Fibroblast of lung (primary cell): Measurements from ENCODE around the gene HSPA8. TPM values are rescaled to one million over a fixed set of nuclear protein-coding genes. Genes with fewer than 3 reads are reported as not detected.

ENCODE experiments used
- DNase-seq, 2 donors: peaks; one replicate each; pipeline versions ENCODE4 v3.0.0 to v3.0.0-alpha.2; 2010; ENCODE audit warnings: low read depth in 2 of 2
- H2AFZ ChIP-seq: 2 replicates; pipeline ENCODE4 v1.5.1; 2012; ENCODE audit warnings: low read length, control low read depth, inconsistent platforms
- H3K27ac ChIP-seq: 2 replicates; pipeline ENCODE4 v1.5.1; 2011; ENCODE audit warnings: low read length, control low read depth; ENCODE audit not compliant: insufficient read depth
- H3K27me3 ChIP-seq: 2 replicates; pipeline ENCODE4 v1.5.1; 2011; ENCODE audit warnings: mild to moderate bottlenecking, low read length; ENCODE audit not compliant: control insufficient read depth, insufficient read depth
- H3K36me3 ChIP-seq: 2 replicates; pipeline ENCODE4 v1.5.1; 2011; ENCODE audit warnings: low read length; ENCODE audit not compliant: control insufficient read depth, insufficient read depth
- H3K4me1 ChIP-seq: 2 replicates; pipeline ENCODE4 v1.5.1; 2011; ENCODE audit warnings: low read length; ENCODE audit not compliant: control insufficient read depth, insufficient read depth; ENCODE audit errors: extremely low read depth
- H3K4me2 ChIP-seq: 2 replicates; pipeline ENCODE4 v1.5.1; 2011; ENCODE audit warnings: low read length, control low read depth; ENCODE audit not compliant: insufficient read depth; ENCODE audit errors: extremely low read depth
- H3K4me3 ChIP-seq, 4 experiments: fragments of 200-600 bp in 1 of 4; sonication (generic) in 1 of 4; replicated peaks in 1 of 4; 2 replicates each; pipeline ENCODE4 v1.5.1; 2011 to 2016; ENCODE audit warnings: low read length in 4 of 4, low read depth in 3 of 4, mild to moderate bottlenecking in 3 of 4, control low read depth in 2 of 4, inconsistent platforms in 1 of 4, mixed read lengths in 1 of 4; ENCODE audit not compliant: insufficient read depth in 1 of 4; ENCODE audit errors: control extremely low read depth in 1 of 4
- H3K79me2 ChIP-seq: 2 replicates; pipeline ENCODE4 v1.5.1; 2012; ENCODE audit warnings: mild to moderate bottlenecking, low read length, inconsistent platforms; ENCODE audit not compliant: control insufficient read depth, insufficient read depth
- H3K9ac ChIP-seq: 2 replicates; pipeline ENCODE4 v1.5.1; 2011; ENCODE audit warnings: mild to moderate bottlenecking, low read length, control low read depth; ENCODE audit not compliant: insufficient read depth
- H3K9me3 ChIP-seq: 2 replicates; pipeline ENCODE4 v1.5.1; 2012; ENCODE audit warnings: low read depth, low read length; ENCODE audit not compliant: control insufficient read depth, insufficient read depth
- H4K20me1 ChIP-seq: 2 replicates; pipeline ENCODE4 v1.5.1; 2011; ENCODE audit warnings: low read length; ENCODE audit not compliant: control insufficient read depth, insufficient read depth; ENCODE audit errors: extremely low read depth
- EZH2 ChIP-seq: IDR thresholded peaks from 2 replicates; pipeline ENCODE4 v1.5.1; 2012; ENCODE audit warnings: low read length, control low read depth, mild to moderate bottlenecking; ENCODE audit errors: missing control alignments
- polyA plus RNA-seq, 2 donors: library from polyadenylated mRNA; depleted of rRNA in 1 of 2; stranded (reverse) in 1 of 2; unstranded in 1 of 2; fragments of >200 nt; gene quantifications; 2 replicates each; pipeline ENCODE4 v1.2.1, GENCODE V29; 2011 to 2012; ENCODE audit warnings: missing spikeins in 1 of 2
- total RNA-seq: library from RNA; depleted of rRNA; stranded (reverse); fragments of >200 nt; gene quantifications from 2 replicates; pipeline ENCODE4 v1.2.1, GENCODE V29; 2014
- TF ChIP-seq, protein P1 (sequence below), 2 donors: IDR thresholded peaks in 1 of 2; conservative IDR thresholded peaks in 1 of 2; 1 replicate in 1 of 2; 2 replicates in 1 of 2; pipeline ENCODE4 v1.5.1; 2011 to 2012; ENCODE audit warnings: low read length in 2 of 2, control low read depth in 1 of 2, inconsistent platforms in 1 of 2, low read depth in 1 of 2, mild to moderate bottlenecking in 1 of 2

Gene HSPA8
- total and polyA plus RNA-seq, 2 donors (not counting 1 experiment from before 2014, with no cell fraction given) = 2,158 to 2,431 TPM

DNA sequence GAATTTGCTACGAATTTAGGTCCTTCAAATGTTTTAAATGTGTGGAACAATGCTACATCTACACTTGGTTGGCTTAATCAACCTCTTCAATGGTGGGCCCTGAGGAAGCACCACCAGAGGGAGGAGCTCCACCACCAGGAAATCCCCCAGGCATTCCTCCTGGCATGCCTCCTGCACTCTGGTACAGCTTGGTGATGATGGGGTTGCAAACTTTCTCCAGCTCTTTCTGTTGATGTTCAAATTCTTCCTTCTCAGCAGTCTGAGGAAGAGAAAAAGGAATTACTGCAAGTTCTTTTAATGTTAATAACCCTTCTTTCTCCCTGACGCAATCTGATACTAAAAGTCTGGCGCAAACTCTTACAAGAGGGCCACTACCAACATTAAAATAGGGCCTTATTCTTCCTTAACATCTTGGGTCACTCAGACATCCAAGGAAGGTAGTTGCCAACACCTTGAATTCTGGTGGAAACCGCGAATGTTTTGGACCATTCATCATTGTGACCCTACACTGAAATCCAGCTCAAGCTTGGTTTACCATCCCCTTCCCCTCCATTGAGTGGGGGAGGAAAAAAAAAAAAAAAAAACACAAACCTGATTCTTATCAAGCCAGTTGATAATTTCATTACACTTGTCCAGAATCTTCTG is 4.2 kb downstream of the HSPA8 start:
- DNase-seq = no peak
- H4K20me1 ChIP-seq = peaks cover 12% of the 10 kb centered on the region
- H3K4me1 ChIP-seq = peaks cover 13% of the 10 kb centered on the region
- H3K9me3 ChIP-seq = no peaks in the 10 kb centered on the region
- H3K4me3 ChIP-seq = peak overlapping the region in 2 of 4 experiments; percentile 98 to 99
- peaks cover 34% of the 10 kb centered on the region for H3K36me3 ChIP-seq
- TF ChIP-seq EZH2 = no peak
- TF ChIP-seq, protein P1, sequence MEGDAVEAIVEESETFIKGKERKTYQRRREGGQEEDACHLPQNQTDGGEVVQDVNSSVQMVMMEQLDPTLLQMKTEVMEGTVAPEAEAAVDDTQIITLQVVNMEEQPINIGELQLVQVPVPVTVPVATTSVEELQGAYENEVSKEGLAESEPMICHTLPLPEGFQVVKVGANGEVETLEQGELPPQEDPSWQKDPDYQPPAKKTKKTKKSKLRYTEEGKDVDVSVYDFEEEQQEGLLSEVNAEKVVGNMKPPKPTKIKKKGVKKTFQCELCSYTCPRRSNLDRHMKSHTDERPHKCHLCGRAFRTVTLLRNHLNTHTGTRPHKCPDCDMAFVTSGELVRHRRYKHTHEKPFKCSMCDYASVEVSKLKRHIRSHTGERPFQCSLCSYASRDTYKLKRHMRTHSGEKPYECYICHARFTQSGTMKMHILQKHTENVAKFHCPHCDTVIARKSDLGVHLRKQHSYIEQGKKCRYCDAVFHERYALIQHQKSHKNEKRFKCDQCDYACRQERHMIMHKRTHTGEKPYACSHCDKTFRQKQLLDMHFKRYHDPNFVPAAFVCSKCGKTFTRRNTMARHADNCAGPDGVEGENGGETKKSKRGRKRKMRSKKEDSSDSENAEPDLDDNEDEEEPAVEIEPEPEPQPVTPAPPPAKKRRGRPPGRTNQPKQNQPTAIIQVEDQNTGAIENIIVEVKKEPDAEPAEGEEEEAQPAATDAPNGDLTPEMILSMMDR (conservative IDR thresholded peaks at IDR 0.05 in 1 of 2, IDR thresholded peaks at IDR 0.05 in 1 of 2; ENCODE audit: low read depth in 1 of 2, low read length in 2 of 2) = no peak
- H3K27me3 ChIP-seq = no peaks in the 10 kb centered on the region
- no peak overlapping the region for H2AFZ ChIP-seq
- no peak overlapping the region for H3K9ac ChIP-seq
- peaks cover 48% of the 10 kb centered on the region for H3K79me2 ChIP-seq
- no peak overlapping the region for H3K27ac ChIP-seq
- H3K4me2 ChIP-seq = peak overlapping the region; percentile 93

DNA sequence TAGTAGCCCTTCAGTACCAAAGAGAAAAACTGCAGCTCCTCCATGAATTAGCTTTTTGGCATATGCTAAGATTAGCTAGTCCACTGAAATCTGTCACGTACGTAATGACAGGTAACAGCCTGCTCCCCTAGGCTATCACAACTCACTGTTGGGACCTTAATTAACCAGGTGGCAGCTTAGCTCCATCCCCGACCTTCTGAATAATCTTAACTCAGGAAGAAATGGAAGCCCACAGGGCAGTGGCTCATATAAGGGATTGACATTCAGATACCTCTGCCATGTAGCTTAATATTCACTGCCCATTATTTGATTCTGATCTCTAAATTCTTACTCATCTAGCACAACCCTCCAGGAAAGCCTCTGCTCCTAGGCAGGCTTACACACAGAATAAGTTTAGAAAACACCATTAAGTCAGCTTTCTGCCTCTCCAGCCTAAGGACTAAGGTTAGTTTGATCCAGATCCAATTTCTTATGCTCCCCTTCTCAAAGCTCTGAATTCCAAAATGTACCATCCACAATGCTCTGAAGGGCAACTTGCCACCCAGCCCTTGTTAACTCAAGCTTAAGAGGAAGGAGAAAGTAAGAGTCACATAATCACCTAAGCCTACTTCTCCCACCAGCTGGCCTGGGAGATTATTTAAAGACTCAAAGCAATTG is 5.0 kb downstream of the HSPA8 start:
- Histone ChIP-seq H3K4me1 (peaks cover 13% of the 10 kb centered on the region), H3K9me3 (no peaks in the 10 kb centered on the region), H3K36me3 (peaks cover 34% of the 10 kb centered on the region), H3K27ac (peak overlapping the region; percentile 36), H3K79me2 (peaks cover 48% of the 10 kb centered on the region), H3K27me3 (no peaks in the 10 kb centered on the region), H3K4me2 (peak overlapping the region; percentile 23), H2AFZ (no peak overlapping the region), H4K20me1 (peaks cover 12% of the 10 kb centered on the region), H3K4me3 (peak overlapping the region in 1 of 4 experiments; percentile 16), H3K9ac (no peak overlapping the region)
- TF ChIP-seq, protein P1 (conservative IDR thresholded peaks at IDR 0.05 in 1 of 2, IDR thresholded peaks at IDR 0.05 in 1 of 2; ENCODE audit: low read depth in 1 of 2, low read length in 2 of 2) = no peak
- no peak for TF ChIP-seq EZH2
- no peak for DNase-seq

GRCh38 chr11:123055191-123055901 is 6.6 kb downstream of the HSPA8 start:
- no peaks in the 10 kb centered on the region for H3K27me3 ChIP-seq
- H3K4me2 ChIP-seq = no peak overlapping the region
- peaks cover 32% of the 10 kb centered on the region for H3K79me2 ChIP-seq
- peaks cover 24% of the 10 kb centered on the region for H3K36me3 ChIP-seq
- no peaks in the 10 kb centered on the region for H3K9me3 ChIP-seq
- H4K20me1 ChIP-seq = peaks cover 4% of the 10 kb centered on the region
- no peak for DNase-seq
- H3K4me1 ChIP-seq = peaks cover 13% of the 10 kb centered on the region
- no peak overlapping the region for H3K9ac ChIP-seq
- no peak overlapping the region for H3K27ac ChIP-seq
- H2AFZ ChIP-seq = no peak overlapping the region
- TF ChIP-seq EZH2 = no peak
- TF ChIP-seq, protein P1 (conservative IDR thresholded peaks at IDR 0.05 in 1 of 2, IDR thresholded peaks at IDR 0.05 in 1 of 2; ENCODE audit: low read depth in 1 of 2, low read length in 2 of 2) = no peak
- no peak overlapping the region for H3K4me3 ChIP-seq
